SU-DHL-6 (cell line): ENCODE data around the gene SACM1L.

ENCODE experiments used
- EZH2phosphoT487 ChIP-seq: fragments of 200-600 bp; sonication (generic), shearing (Covaris generic); conservative IDR thresholded peaks from 2 replicates; pipeline ENCODE4 v1.6.1; 2018; ENCODE audit warnings: mild to moderate bottlenecking, antibody characterized with exemption, low read length, moderate library complexity, mixed read lengths
- TF ChIP-seq, protein P1 (sequence below): fragments of 200-600 bp; sonication (generic); IDR thresholded peaks from one replicate; pipeline ENCODE4 v1.5.1; 2017; ENCODE audit warnings: antibody characterized with exemption, mild to moderate bottlenecking, low read length, moderate library complexity; ENCODE audit not compliant: insufficient read depth, poor library complexity, severe bottlenecking

DNA sequence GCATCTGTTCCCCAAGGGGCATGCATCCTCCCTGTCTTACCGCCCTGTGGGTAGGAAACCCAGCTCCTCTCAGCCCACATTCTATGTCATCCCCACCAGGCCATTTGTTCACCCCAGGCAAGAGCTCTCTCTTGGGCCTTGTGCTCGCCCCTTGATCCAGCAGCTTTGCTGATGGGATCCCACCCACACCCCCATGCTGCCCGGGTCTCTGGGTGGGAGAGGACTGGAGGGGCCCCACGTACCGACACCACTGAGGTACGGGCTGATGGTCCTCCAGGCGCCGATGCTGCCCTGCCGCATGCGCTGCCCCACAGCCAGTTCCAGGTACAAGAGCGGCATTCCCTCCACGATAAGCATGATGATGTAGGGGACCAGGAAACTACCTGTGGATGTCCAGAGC, 92.6 kb downstream of the SACM1L start:
- TF ChIP-seq, protein P1, sequence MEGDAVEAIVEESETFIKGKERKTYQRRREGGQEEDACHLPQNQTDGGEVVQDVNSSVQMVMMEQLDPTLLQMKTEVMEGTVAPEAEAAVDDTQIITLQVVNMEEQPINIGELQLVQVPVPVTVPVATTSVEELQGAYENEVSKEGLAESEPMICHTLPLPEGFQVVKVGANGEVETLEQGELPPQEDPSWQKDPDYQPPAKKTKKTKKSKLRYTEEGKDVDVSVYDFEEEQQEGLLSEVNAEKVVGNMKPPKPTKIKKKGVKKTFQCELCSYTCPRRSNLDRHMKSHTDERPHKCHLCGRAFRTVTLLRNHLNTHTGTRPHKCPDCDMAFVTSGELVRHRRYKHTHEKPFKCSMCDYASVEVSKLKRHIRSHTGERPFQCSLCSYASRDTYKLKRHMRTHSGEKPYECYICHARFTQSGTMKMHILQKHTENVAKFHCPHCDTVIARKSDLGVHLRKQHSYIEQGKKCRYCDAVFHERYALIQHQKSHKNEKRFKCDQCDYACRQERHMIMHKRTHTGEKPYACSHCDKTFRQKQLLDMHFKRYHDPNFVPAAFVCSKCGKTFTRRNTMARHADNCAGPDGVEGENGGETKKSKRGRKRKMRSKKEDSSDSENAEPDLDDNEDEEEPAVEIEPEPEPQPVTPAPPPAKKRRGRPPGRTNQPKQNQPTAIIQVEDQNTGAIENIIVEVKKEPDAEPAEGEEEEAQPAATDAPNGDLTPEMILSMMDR: no peak
- no peak for TF ChIP-seq EZH2phosphoT487
